HFF-Myc (cell line): ENCODE measurements around the gene ZDHHC18.
A peak's percentile ranks its signal among the peaks of the same experiment; 100 is the strongest.
"Not testable (repeated sequence)": the region's sequence is repeated elsewhere in the genome, so short reads cannot be mapped to it uniquely, and the experiment has no call there.

Experiments used
- DNase-seq: peaks from one replicate; pipeline ENCODE4 v3.0.0-alpha.2; 2011; ENCODE audit warnings: low read depth; ENCODE audit errors: extremely low read depth
- H3K4me3 ChIP-seq: replicated peaks from 2 replicates; pipeline ENCODE4 v1.5.1; 2011; ENCODE audit warnings: low read depth, mild to moderate bottlenecking, control low read depth, low read length
- TF ChIP-seq, protein P1 (sequence below): IDR thresholded peaks from 2 replicates; pipeline ENCODE4 v1.5.1; 2012; ENCODE audit warnings: mild to moderate bottlenecking, low read depth, low read length, control low read depth; ENCODE audit errors: missing control alignments

The ZDHHC18 gene

DNA sequence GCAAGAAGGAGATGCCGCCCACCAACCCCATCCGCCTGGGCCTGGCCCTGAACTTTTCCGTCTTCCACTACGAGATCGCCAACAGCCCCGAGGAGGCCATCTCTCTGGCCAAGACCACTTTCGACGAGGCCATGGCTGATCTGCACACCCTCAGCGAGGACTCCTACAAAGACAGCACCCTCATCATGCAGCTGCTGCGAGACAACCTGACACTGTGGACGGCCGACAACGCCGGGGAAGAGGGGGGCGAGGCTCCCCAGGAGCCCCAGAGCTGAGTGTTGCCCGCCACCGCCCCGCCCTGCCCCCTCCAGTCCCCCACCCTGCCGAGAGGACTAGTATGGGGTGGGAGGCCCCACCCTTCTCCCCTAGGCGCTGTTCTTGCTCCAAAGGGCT is 37.2 kb downstream of the ZDHHC18 start:
- no peak overlapping the region; the same call in 1 of the 2 replicates for H3K4me3 ChIP-seq
- TF ChIP-seq, protein P1, sequence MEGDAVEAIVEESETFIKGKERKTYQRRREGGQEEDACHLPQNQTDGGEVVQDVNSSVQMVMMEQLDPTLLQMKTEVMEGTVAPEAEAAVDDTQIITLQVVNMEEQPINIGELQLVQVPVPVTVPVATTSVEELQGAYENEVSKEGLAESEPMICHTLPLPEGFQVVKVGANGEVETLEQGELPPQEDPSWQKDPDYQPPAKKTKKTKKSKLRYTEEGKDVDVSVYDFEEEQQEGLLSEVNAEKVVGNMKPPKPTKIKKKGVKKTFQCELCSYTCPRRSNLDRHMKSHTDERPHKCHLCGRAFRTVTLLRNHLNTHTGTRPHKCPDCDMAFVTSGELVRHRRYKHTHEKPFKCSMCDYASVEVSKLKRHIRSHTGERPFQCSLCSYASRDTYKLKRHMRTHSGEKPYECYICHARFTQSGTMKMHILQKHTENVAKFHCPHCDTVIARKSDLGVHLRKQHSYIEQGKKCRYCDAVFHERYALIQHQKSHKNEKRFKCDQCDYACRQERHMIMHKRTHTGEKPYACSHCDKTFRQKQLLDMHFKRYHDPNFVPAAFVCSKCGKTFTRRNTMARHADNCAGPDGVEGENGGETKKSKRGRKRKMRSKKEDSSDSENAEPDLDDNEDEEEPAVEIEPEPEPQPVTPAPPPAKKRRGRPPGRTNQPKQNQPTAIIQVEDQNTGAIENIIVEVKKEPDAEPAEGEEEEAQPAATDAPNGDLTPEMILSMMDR, result no peak
- DNase-seq, result no peak

DNA sequence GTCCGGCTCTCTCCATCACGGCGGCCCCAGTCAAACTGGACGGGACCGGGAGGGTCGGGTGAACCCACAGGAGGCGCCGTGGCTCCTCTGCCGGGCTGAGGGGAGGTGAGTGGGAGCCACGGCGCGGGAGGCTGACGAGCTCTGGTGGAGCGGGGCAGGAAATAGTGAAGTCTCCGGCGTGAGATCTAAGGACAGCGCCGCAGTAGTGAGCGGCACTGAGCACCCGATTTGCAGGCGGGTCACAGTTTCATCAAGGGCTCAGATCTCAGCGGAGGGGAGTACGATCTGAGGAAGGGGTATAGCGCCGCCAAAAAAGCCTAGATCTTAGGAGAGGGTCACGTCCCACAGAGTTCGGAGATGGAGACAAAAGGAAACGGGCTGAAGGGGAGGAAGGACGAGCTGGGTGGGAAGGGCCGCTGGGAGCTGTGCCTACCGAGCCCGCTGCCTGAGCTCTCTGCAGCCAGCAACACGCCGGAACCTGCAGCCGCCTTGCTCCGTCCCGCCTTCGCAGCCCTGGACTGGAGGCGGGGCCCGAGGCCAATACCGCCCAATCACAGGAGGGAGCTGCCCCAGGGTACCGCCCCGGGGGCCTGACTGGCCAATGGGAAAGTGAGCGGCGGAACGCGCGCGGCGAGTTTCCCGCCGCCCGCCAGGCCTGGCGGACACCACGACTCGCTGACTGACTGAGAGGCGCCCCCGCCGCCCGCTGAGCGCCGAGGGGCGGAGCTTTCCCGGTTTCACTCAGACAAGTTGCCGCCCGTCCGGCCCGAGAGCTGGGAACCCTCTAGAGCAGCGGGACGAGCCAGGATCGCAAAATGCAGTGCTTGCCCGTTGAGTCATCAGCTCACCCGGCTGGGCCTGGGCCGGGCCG is 38.4 kb downstream of the ZDHHC18 start:
- peak; percentile 84 for DNase-seq
- TF ChIP-seq, protein P1, result no peak
- peak overlapping the region; percentile 59 for H3K4me3 ChIP-seq

DNA sequence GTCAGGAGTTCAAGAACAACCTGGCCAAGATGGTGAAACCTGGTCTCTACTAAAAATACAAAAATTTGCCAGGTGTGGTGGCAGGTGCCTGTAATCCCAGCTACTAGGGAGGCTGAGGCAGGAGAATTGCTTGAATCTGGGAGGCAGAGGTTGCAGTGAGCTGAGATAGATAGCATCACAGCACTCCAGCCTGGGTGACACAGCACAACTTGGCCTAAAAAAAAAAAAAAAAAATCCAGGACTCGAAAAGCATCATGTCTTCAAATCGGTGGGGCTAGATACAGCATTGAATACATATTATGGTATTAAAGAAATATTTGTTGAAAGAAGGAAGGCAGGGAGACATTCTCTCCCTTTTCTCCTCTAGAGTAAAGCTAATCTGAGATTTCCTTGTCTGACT is 46.6 kb downstream of the ZDHHC18 start:
- not testable (repeated sequence) for H3K4me3 ChIP-seq, DNase-seq

DNA sequence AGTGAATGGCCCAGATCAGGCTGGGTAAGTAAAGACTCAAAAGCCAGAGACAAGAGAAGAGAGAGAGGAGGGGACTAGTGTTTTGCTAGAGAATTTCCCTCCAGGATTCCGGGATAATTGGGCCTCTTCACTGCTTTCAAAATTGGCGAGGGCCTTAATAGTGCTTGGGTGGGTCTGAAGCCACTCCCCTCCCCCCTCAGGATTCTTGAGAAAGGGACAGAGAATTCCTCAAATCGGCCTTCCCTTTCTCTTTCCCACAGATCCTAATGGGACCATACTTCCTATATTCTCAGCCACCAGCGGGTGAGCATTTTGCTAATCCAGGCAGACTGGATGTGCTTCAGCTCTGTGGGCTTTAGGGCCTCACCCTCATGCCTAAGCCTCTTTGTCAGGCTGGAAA is 48.4 kb downstream of the ZDHHC18 start:
- no peak overlapping the region for H3K4me3 ChIP-seq
- DNase-seq, result no peak
- TF ChIP-seq, protein P1, result no peak

DNA sequence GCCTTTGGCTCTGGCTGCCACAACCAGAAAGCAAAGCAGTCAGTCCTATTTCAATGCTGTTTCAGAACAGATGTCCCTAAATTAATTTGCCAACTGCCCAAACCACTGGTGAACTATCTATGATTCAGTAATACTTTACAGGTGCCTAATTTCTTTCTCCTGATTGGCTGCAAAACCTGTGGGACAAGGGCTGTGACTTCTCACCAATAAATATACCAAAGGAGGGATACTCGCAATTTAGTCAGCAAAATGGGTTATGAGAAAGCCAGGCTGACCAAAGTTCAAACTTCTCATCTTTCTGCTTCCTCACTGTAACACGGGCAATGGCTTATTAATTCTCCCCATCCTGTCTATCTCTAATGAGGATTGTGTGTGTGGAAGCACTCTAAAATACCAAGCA is 50.8 kb downstream of the ZDHHC18 start:
- no peak overlapping the region for H3K4me3 ChIP-seq
- no peak for DNase-seq
- TF ChIP-seq, protein P1, result no peak

DNA sequence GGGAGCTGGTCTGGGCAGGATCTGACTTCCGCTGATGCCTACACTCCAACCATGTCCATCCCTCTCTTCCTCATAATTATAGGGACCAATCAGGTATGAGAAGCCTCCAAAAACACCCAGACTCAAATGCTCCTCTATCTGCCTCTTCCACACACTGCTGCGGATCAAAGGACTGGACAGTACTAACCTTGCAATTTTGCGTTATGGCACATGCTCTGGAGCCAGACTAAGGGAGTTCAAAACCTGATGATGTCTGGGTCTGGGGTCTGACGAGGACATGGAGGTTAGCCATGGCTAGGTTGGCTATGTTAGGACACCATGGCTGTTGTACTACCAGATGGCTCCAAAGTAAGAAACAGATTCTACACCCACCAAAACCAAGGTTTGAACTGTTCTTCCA is 53.3 kb downstream of the ZDHHC18 start:
- no peak for DNase-seq
- TF ChIP-seq, protein P1, result no peak
- no peak overlapping the region for H3K4me3 ChIP-seq

DNA sequence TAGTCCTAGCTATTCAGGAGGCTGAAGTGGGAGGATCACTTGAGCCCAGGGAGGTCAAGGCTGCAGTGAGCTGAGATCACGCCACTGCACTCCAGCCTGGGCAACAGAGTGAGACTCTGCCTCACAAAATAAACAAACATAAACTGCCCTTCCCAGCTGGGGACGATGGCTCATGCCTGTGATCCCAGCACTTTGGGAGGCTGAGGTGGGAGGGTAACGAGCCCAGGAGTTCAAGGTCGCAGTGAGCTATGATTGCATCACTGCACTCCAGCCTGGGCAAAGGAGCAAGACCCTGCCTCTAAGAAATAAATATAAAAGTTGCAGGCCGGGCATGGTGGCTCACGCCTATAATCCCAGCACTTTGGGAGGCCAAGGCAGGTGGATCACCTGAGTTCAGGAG is 55.1 kb downstream of the ZDHHC18 start:
- H3K4me3 ChIP-seq, DNase-seq: not testable (repeated sequence)
